ENCODE results near the gene HFE. TPM values are rescaled to one million over a fixed set of nuclear protein-coding genes. Genes with fewer than 3 reads are reported as not detected.

The HFE gene
- total and polyA plus RNA-seq, 2 of the 13 experiments (the other 11 are each of a cell fraction or from before 2014, with no cell fraction given), result 3.7 to 6.3 TPM

- TF ChIP-seq RELA (CRISPR knock-in tag; IDR thresholded peaks at IDR 0.05) (no peak), HDAC6 (IDR thresholded peaks at IDR 0.05; ENCODE audit: low read depth, low read length) (no peak), TFDP1 (CRISPR knock-in tag; IDR thresholded peaks at IDR 0.05; ENCODE audit: borderline replicate concordance) (no peak), MYNN (CRISPR knock-in tag; IDR thresholded peaks at IDR 0.05; ENCODE audit: low read depth) (no peak), ZC3H4 (CRISPR knock-in tag; IDR thresholded peaks at IDR 0.05; ENCODE audit: borderline replicate concordance) (no peak), SMAD3 (CRISPR knock-in tag; IDR thresholded peaks at IDR 0.05) (no peak), ZNF800 (CRISPR knock-in tag; IDR thresholded peaks at IDR 0.05) (no peak), IKZF1 (IDR thresholded peaks at IDR 0.05) (no peak), PPARG (CRISPR knock-in tag; conservative IDR thresholded peaks at IDR 0.05) (0 out of 2 replicates have a peak, but pooled peaks have one; percentile 13), MATR3 (CRISPR knock-in tag; IDR thresholded peaks at IDR 0.05) (no peak), HNRNPK (IDR thresholded peaks at IDR 0.05; ENCODE audit: low read depth, low read length, poor library complexity, severe bottlenecking) (no peak), GTF2F1 (IDR thresholded peaks at IDR 0.05; ENCODE audit: low read length) (no peak), IKZF5 (CRISPR knock-in tag; IDR thresholded peaks at IDR 0.05) (0 out of 2 replicates have a peak, but pooled peaks have one; percentile 32), MTA1 (CRISPR knock-in tag; IDR thresholded peaks at IDR 0.05; ENCODE audit: borderline replicate concordance) (no peak), MIER2 (CRISPR knock-in tag; IDR thresholded peaks at IDR 0.05) (no peak), ZFP41 (CRISPR knock-in tag; IDR thresholded peaks at IDR 0.05; ENCODE audit: borderline replicate concordance) (no peak), MAFG (CRISPR knock-in tag; IDR thresholded peaks at IDR 0.05) (no peak), RBM22 (optimal IDR thresholded peaks at IDR 0.05; ENCODE audit: low read length) (no peak), ZNF225 (CRISPR knock-in tag; IDR thresholded peaks at IDR 0.05) (no peak), ZNF501 (CRISPR knock-in tag; IDR thresholded peaks at IDR 0.05) (no peak), ZNF224 (CRISPR knock-in tag; IDR thresholded peaks at IDR 0.05) (no peak), HMGXB4 (CRISPR knock-in tag; IDR thresholded peaks at IDR 0.05; ENCODE audit: borderline replicate concordance in 1 of 2, low read depth in 1 of 2) (peak in 1 of 2 experiments; percentile 48; a peak in 1 of 4 replicates), ISX (CRISPR knock-in tag; conservative IDR thresholded peaks at IDR 0.05) (no peak), SMC3 (IDR thresholded peaks at IDR 0.05; ENCODE audit: low read length) (peak; percentile 98)
Observed at GRCh38 chr6:26097268-26097875, 10.1 kb downstream of the HFE start (continued).
